Measurements from ENCODE around the gene GRID1. TPM values are rescaled to one million over a fixed set of nuclear protein-coding genes. Genes with fewer than 3 reads are reported as not detected.

GRID1 gene
- total RNA-seq, 1 experiment from 2014 or later, result 5.6 TPM

DNA sequence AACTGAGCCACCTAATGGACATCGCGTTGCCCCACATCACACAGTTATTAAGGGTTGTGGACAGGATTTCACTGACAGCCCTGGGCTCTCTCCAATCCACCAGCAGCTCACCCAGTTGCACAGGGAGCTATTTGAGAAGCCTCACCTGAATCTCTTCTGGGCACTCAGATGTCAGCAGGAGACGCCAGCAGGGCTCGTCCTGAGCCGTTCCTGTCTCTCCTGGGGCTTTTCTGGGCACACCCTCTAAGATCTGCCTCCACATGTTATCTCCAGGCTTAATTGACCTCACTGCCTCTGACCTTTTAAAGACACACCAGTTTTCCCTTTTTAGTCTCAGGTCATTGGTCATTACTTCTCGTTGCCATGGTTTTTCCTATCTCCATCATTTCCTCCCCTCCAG is 63.0 kb downstream of the GRID1 start:
- Histone ChIP-seq H3K9me2 (ENCODE audit: insufficient read depth) (no peaks in the 10 kb centered on the region), H3K27me3 (ENCODE audit: insufficient read depth, low read length) (no peaks in the 10 kb centered on the region), H3K4me2 (ENCODE audit: low read length) (no peak overlapping the region), H3K4me3 (replicated peaks in 1 of 2; ENCODE audit: low read depth in 1 of 2, low read length in 2 of 2) (no peak overlapping the region), H4K20me1 (ENCODE audit: insufficient read depth) (no peaks in the 10 kb centered on the region), H3K4me1 (ENCODE audit: control insufficient read depth in 1 of 2, insufficient read depth in 2 of 2, low read length in 2 of 2) (no peaks in the 10 kb centered on the region), H3K79me2 (ENCODE audit: insufficient read depth, low read length) (no peaks in the 10 kb centered on the region), H3K9me3 (ENCODE audit: control insufficient read depth in 1 of 2, insufficient read depth in 1 of 2, low read depth in 1 of 2, low read length in 2 of 2) (no peaks in the 10 kb centered on the region), H3K36me3 (ENCODE audit: control insufficient read depth in 1 of 2, insufficient read depth in 2 of 2, low read length in 2 of 2) (no peaks in the 10 kb centered on the region), H3K9ac (ENCODE audit: low read length) (no peak overlapping the region), H3K27ac (ENCODE audit: low read depth, low read length) (no peak overlapping the region), H2AFZ (ENCODE audit: low read depth, low read length, poor library complexity, severe bottlenecking) (no peak overlapping the region)
- intact Hi-C loops (cut with micrococcal nuclease), result no loop called here
- POLR2A ChIA-PET, result no interaction called here
- ATAC-seq (no peak), DNase-seq (ENCODE audit: low read depth, low spot score) (no peak)
- TF ChIP-seq EZH2 (IDR thresholded peaks at IDR 0.05), result no peak
- no peak for TF ChIP-seq EZH2phosphoT487 (IDR thresholded peaks at IDR 0.05; ENCODE audit: borderline replicate concordance)
- no peak for TF ChIP-seq CEBPB (IDR thresholded peaks at IDR 0.05; ENCODE audit: low read depth)
- TF ChIP-seq RAD21 (IDR thresholded peaks at IDR 0.05; ENCODE audit: low read depth), result no peak
- no peak for TF ChIP-seq ELF1 (IDR thresholded peaks at IDR 0.05; ENCODE audit: borderline replicate concordance, low read depth)
- TF ChIP-seq, protein P1, sequence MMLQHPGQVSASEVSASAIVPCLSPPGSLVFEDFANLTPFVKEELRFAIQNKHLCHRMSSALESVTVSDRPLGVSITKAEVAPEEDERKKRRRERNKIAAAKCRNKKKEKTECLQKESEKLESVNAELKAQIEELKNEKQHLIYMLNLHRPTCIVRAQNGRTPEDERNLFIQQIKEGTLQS (IDR thresholded peaks at IDR 0.05), result no peak
- no peak for TF ChIP-seq TCF7L2 (IDR thresholded peaks at IDR 0.05; ENCODE audit: borderline replicate concordance, extremely low read depth, insufficient read depth, insufficient read length)
- TF ChIP-seq, protein P2, sequence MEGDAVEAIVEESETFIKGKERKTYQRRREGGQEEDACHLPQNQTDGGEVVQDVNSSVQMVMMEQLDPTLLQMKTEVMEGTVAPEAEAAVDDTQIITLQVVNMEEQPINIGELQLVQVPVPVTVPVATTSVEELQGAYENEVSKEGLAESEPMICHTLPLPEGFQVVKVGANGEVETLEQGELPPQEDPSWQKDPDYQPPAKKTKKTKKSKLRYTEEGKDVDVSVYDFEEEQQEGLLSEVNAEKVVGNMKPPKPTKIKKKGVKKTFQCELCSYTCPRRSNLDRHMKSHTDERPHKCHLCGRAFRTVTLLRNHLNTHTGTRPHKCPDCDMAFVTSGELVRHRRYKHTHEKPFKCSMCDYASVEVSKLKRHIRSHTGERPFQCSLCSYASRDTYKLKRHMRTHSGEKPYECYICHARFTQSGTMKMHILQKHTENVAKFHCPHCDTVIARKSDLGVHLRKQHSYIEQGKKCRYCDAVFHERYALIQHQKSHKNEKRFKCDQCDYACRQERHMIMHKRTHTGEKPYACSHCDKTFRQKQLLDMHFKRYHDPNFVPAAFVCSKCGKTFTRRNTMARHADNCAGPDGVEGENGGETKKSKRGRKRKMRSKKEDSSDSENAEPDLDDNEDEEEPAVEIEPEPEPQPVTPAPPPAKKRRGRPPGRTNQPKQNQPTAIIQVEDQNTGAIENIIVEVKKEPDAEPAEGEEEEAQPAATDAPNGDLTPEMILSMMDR (IDR thresholded peaks at IDR 0.05 in 2 of 3, conservative IDR thresholded peaks at IDR 0.05 in 1 of 3; ENCODE audit: borderline replicate concordance in 1 of 3, insufficient read depth in 1 of 3, low read depth in 2 of 3, low read length in 2 of 3), result no peak
- TF ChIP-seq FOSL1 (IDR thresholded peaks at IDR 0.05; ENCODE audit: low read depth), result no peak
- TF ChIP-seq ZNF274 (IDR thresholded peaks at IDR 0.05; ENCODE audit: low read depth, low read length), result no peak
- TF ChIP-seq, protein P3, sequence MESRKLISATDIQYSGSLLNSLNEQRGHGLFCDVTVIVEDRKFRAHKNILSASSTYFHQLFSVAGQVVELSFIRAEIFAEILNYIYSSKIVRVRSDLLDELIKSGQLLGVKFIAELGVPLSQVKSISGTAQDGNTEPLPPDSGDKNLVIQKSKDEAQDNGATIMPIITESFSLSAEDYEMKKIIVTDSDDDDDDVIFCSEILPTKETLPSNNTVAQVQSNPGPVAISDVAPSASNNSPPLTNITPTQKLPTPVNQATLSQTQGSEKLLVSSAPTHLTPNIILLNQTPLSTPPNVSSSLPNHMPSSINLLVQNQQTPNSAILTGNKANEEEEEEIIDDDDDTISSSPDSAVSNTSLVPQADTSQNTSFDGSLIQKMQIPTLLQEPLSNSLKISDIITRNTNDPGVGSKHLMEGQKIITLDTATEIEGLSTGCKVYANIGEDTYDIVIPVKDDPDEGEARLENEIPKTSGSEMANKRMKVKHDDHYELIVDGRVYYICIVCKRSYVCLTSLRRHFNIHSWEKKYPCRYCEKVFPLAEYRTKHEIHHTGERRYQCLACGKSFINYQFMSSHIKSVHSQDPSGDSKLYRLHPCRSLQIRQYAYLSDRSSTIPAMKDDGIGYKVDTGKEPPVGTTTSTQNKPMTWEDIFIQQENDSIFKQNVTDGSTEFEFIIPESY (IDR thresholded peaks at IDR 0.05; ENCODE audit: extremely low read depth, insufficient replicate concordance, low read length), result no peak
- no peak for TF ChIP-seq POLR2AphosphoS5 (IDR thresholded peaks at IDR 0.05; ENCODE audit: low read depth, low read length)
- no peak for TF ChIP-seq SP1 (IDR thresholded peaks at IDR 0.05; ENCODE audit: low read depth)
- TF ChIP-seq SIN3A (IDR thresholded peaks at IDR 0.05; ENCODE audit: low read depth), result no peak
- TF ChIP-seq ZFX (IDR thresholded peaks at IDR 0.05), result no peak
- TF ChIP-seq POLR2A (IDR thresholded peaks at IDR 0.05; ENCODE audit: borderline replicate concordance, extremely low read depth, insufficient read depth, insufficient read length), result no peak
- RAD21 ChIA-PET (ENCODE audit: low non-redundant PET in 1 of 2, low total read pairs in 2 of 2, uncharacterized antibody in 2 of 2, unreplicated experiment in 2 of 2), result no interaction called here
- BruUV-seq (replicated peaks), result no TSS peak
- CTCF ChIA-PET, result no interaction called here

Measured in HCT116 (cell line).